GM23248 (cell line): ENCODE results near the gene COP1.

Source experiments
- EZH2 ChIP-seq: fragments of 200-600 bp; sonication (generic); IDR thresholded peaks from 2 replicates; pipeline ENCODE4 v1.6.1; 2018; ENCODE audit warnings: antibody characterized with exemption, mild to moderate bottlenecking; ENCODE audit not compliant: insufficient read depth, poor library complexity, severe bottlenecking
- EZH2phosphoT487 ChIP-seq: fragments of 200-600 bp; sonication (generic); IDR thresholded peaks from 2 replicates; pipeline ENCODE4 v1.6.1; 2018; ENCODE audit warnings: antibody characterized with exemption, moderate library complexity, mild to moderate bottlenecking, low read depth; ENCODE audit not compliant: insufficient read depth

- no peak for TF ChIP-seq EZH2
- no peak for TF ChIP-seq EZH2phosphoT487
Observed at GRCh38 chr1:176101951-176102642, 105.0 kb downstream of the COP1 start.
